IPS-NIHi7 (cell line): Measurements from ENCODE around the gene BIRC5.

Source experiments
- DNase-seq: peaks from one replicate; pipeline ENCODE4 v3.0.0; 2012; ENCODE audit warnings: mixed read lengths; ENCODE audit errors: extremely low spot score

Gene BIRC5

GRCh38 chr17:78183916-78184315 lies 30.1 kb upstream of the BIRC5 start:
- DNase-seq: no peak

- DNase-seq: no peak
Measured at GRCh38 chr17:78184351-78184750, 29.7 kb upstream of the BIRC5 start.

DNA sequence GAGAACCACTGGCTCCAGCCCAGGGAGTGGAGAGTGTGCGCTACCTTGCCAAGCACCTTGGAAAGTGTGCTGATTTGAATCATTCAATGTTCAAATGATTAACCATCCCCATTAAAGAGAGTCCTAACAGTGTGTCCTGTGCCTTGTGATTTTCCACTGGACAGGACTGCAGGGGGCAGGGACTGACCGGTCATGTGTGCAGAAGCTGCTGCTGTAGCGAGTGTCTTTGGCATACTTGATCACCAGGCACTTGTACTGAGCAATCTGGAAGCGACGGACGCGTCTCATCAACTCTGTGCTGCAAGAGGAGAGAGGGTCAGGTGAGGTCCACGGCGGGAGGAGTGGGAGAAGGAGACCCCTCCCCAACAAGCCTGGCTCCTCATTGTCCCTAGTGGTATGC lies 29.2 kb upstream of the BIRC5 start:
- DNase-seq: no peak

DNA sequence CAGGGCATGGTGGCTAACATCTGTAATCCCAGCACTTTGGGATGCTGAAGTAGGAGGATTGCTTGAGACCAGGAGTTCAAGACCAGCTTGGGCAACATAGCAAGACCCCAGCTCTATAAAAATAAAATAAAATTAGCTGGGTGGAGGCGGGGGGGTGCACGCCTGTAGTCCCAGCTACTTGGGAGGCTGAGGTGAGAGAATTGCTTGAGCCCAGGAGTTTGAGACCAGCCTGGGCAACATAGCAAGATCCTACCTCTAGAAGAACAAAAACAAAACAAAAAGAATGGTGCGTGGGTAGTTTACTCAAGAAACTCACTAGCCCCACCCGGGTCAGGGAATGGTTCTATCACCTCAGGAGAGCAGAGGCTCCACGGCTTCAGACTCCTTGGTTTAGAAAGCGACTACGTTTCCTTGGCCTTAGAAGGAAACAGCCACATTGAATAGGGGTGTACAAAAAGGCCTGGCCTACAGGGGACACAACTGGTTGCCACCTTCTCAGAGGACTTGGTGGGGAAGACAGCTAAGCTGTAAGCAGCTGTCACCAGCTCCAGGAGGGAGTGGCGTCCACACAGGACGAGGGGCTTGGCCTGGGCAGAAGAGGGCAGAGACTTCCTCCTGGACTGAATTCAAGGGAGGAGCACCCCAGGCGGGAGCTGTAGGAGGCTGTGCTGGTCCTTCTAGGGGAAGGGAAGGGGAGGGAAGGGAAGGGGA lies 27.9 kb upstream of the BIRC5 start:
- peak; percentile 49 for DNase-seq

DNA sequence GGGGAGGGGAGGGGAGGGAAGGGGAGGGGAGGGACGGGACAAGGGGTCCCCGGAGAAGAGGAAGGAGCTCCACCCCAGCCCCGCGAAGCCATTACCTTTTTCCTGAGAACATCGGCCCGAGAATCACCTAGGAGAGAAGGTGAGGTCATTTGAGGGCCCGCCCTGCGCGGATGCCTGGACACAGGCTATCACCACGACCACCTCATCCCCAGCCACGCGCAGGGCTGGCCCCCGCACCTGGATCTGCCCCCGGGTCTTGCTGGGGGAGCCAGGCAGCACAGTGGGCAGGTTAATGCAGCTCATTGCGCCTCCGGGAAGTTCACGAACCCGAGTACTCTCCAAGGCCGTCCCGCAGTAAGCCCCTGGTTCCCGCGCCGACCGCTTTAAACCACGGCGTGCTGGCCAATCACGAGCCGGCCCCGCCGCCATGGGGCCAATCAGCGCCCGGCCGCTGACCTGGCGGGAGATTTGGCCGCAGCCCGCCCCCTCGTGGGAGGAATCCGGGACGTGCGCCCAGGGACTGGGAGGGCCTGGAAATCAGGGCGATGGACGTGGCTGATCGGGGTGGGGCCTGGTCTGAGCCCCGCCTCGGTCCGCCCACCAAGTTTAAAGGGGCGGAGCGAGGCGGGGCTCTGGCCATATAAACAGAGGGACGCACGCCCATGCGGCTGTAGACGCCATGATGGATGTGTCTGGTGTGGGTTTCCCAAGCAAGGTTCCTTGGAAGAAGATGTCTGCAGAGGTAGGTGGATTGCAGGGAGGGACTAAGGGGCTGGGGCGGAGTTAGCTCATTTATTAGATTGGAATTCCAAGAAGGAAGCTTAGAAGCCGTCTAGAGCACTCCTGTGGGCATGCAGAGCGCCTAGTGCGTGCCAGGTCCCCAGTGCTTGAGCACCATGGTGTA lies 27.1 kb upstream of the BIRC5 start, which contains the start of the genes AFMID and TK1:
Gene AFMID, plus strand, starts transcription at position 671 of the 904 bp plus-strand sequence. Its CDS starts 9 bp downstream, at position 680.
Gene TK1, minus strand, starts transcription at position 361 of the 904 bp plus-strand sequence. Its CDS starts 58 bp downstream, at position 303.
- peak; percentile 99 for DNase-seq

DNA sequence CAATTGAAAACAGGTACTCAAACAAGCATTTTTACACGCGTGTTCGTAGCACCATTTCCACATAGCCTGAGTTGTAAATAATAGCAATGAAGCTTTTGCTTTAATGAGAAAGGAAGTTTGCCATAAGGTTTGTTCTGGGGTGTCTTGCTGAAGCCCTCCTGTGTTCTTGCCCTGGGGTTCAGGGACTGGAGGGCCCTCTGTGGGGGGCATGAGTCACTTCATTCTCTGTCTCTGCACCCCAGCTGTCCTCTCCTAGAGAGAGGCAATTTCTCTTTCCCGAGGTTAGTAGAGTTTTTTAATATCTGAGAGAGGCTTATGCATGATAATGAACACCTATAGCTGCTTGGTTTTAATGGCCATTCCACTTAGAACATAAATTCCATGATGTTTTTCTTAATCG lies 17.3 kb upstream of the BIRC5 start:
- DNase-seq: no peak

- no peak for DNase-seq
Measured at GRCh38 chr17:78197147-78197832, 16.8 kb upstream of the BIRC5 start.

- DNase-seq: no peak
Measured at GRCh38 chr17:78200451-78200850, 13.6 kb upstream of the BIRC5 start.

DNA sequence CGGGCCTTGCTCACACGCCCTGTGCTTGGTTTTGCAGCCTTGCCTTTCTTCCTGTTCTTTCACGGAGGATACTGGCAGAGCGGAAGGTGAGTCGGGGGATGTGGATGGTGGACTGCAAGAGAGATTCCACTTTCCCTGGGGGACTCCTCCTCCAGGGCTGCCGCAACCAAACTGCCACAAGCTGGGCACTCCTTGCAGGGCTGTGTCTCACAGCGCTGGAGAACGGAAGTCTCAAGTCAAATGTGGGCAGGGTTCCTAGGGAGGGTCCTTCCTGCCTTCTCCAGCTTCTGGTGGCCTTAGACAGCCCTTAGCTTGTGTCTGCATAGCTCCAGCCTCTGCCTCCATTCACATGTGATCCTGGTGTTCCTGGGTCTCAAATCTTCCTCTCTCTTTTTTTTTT lies 11.4 kb upstream of the BIRC5 start:
- no peak for DNase-seq

DNA sequence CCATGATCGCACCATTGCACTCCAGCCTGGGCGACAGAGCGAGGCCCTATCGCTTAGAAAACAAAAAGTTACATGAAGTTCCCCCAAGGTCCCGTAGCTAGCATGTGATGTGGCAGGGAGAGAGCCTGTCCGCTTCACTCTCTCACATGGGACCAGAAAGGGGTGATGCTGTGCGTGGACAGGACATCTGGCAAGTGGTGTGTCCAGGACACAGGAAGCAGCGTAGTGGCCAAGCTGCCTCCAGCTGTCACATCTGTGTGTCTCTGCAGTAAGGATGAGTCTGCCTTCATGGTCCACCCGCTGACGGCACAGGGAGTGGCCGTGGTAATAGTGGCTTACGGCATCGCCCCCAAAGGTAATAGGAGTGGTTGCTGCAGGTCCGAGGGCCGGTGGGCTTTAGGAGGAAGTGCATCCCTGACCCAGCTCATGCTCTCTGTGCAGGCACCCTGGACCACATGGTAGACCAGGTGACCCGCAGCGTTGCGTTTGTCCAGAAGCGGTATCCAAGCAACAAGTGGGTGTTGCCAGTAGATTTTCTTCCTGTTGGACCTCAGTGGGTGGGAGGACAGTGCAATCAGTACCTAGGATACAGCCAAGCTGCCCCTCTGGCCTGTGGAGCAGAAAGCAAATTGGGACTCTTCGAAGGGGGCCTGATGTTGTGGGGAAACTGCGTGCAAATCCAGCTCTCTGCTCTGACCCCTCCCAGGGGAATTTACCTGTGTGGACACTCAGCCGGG lies 9.5 kb upstream of the BIRC5 start:
- no peak for DNase-seq

DNA sequence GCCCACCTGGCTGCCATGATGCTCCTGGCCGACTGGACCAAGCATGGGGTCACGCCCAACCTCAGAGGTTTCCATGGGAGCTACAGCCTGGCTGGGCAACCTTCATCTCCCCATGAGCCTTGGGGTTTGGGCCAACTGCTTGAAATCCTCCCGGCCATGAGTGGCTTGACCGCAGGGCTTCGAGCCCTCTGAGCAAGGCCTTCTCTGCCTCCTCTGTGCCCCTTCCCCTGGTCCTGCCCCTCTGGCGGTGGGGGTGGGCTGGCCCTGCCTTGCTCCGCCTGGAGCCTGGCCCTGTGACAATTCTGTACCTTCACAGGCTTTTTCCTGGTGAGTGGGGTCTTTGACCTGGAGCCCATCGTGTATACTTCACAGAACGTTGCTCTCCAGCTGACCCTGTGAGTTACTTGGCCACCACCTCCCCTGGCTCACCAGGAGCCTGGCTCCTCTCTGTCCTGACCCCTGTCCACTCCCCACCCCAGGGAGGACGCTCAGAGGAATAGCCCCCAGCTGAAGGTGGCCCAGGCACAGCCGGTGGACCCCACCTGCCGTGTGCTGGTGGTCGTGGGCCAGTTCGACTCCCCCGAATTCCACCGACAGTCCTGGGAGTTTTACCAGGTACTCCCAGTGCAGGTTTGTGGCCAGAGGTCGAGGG lies 8.8 kb upstream of the BIRC5 start:
- DNase-seq: no peak

DNA sequence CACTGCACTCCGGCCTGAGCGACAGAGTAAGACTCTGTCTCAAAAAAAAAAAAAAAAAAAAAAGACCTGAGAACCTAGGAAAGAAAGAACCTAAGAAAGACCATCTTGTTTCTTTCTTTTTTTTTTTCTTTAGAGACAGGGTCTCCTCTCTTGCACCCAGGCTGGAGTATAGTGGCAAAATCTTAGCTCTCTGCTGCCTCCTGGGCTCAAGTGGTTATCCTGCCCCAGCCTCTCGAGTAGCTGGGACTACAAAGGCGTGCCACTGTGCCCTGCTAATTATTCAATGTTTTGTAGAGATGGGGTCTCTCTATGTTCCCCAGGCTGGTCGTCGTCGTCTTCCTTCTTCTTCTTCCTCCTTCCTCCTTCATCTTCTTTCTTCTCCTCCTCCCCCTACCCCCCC lies 7.8 kb upstream of the BIRC5 start:
- DNase-seq: no peak

GRCh38 chr17:78208486-78208885 lies 5.6 kb upstream of the BIRC5 start:
- DNase-seq: no peak

GRCh38 chr17:78210111-78210510 lies 3.9 kb upstream of the BIRC5 start:
- DNase-seq: no peak

DNA sequence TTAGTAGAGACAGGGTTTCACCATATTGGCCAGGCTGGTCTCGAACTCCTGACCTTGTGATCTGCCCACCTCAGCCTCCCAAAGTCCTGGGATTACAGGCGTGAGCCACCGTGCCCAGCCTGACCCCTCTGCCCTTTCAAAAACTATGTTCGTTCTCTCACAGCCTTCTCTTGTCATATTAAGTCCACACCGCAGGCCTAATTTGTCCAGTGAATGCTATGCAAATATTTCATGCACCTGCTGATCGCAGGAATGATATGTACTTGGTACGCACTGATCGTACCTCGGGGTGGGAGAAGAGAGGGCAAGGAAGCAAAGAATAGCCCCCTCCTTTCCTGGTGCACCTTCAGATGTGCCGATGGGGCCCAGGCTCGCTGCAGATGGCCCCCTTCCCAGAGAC lies 3.0 kb upstream of the BIRC5 start:
- DNase-seq: no peak

DNA sequence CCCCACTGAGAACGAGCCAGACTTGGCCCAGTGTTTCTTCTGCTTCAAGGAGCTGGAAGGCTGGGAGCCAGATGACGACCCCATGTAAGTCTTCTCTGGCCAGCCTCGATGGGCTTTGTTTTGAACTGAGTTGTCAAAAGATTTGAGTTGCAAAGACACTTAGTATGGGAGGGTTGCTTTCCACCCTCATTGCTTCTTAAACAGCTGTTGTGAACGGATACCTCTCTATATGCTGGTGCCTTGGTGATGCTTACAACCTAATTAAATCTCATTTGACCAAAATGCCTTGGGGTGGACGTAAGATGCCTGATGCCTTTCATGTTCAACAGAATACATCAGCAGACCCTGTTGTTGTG lies 631 bp downstream of the BIRC5 start:
- DNase-seq: no peak

DNA sequence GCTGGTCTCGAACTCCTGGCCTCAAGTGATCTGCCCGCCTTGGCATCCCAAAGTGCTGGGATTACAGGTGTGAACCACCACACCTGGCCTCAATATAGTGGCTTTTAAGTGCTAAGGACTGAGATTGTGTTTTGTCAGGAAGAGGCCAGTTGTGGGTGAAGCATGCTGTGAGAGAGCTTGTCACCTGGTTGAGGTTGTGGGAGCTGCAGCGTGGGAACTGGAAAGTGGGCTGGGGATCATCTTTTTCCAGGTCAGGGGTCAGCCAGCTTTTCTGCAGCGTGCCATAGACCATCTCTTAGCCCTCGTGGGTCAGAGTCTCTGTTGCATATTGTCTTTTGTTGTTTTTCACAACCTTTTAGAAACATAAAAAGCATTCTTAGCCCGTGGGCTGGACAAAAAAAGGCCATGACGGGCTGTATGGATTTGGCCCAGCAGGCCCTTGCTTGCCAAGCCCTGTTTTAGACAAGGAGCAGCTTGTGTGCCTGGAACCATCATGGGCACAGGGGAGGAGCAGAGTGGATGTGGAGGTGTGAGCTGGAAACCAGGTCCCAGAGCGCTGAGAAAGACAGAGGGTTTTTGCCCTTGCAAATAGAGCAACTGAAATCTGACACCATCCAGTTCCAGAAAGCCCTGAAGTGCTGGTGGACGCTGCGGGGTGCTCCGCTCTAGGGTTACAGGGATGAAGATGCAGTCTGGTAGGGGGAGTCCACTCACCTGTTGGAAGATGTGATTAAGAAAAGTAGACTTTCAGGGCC lies 5.5 kb downstream of the BIRC5 start:
- peak; percentile 55 for DNase-seq

- no peak for DNase-seq
Measured at GRCh38 chr17:78223061-78223460, 9.0 kb downstream of the BIRC5 start.

DNA sequence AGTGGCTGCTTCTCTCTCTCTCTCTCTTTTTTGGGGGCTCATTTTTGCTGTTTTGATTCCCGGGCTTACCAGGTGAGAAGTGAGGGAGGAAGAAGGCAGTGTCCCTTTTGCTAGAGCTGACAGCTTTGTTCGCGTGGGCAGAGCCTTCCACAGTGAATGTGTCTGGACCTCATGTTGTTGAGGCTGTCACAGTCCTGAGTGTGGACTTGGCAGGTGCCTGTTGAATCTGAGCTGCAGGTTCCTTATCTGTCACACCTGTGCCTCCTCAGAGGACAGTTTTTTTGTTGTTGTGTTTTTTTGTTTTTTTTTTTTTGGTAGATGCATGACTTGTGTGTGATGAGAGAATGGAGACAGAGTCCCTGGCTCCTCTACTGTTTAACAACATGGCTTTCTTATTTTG lies 9.7 kb downstream of the BIRC5 start:
- no peak for DNase-seq
